H1 (cell line): ENCODE results near the gene ZNF618. TPM values are rescaled to one million over a fixed set of nuclear protein-coding genes. Genes with fewer than 3 reads are reported as not detected.
A peak's percentile ranks its signal among the peaks of the same experiment; 100 is the strongest.

Experiments used
- CTCF ChIA-PET: fragments of 300-600 bp; sonication (Branson Sonifier 250); formaldehyde crosslinking; loops from one replicate; lab custom pipeline; 2021; ENCODE audit not compliant: partially characterized antibody; lab: Charles Lee
- POLR2A ChIA-PET: fragments of 300-600 bp; sonication (Branson Sonifier 250); formaldehyde crosslinking; loops from one replicate; lab custom pipeline; 2021; ENCODE audit warnings: inconsistent platforms; ENCODE audit not compliant: partially characterized antibody; lab: Charles Lee
- DNase-seq, 2 experiments: peaks; one replicate each; pipeline versions ENCODE4 v3.0.0 to v3.0.0-alpha.2; 2010 to 2022; ENCODE audit warnings: low spot score in 2 of 2, low read depth in 1 of 2, mixed read lengths in 1 of 2
- FAIRE-seq: peaks from 2 replicates; lab custom pipeline; 2011; peaks lifted over from hg19 to GRCh38; lab: Jason Lieb, UNC
- H2AFZ ChIP-seq: 2 replicates; pipeline ENCODE4 v1.8.1; 2012; ENCODE audit warnings: low read length, inconsistent platforms
- H2AK5ac ChIP-seq: 2 replicates; pipeline ENCODE4 v1.6.1; 2013; ENCODE audit warnings: low read depth, low read length
- H2BK120ac ChIP-seq: replicated peaks from 2 replicates; pipeline ENCODE3; 2013; ENCODE audit warnings: low read depth, low read length, inconsistent platforms
- H2BK12ac ChIP-seq: 2 replicates; pipeline ENCODE4 v1.6.1; 2013; ENCODE audit warnings: low read depth, low read length
- H2BK15ac ChIP-seq: 2 replicates; pipeline ENCODE4 v1.6.1; 2013; ENCODE audit warnings: low read length
- H2BK20ac ChIP-seq: 2 replicates; pipeline ENCODE4 v1.6.1; 2013; ENCODE audit warnings: low read length
- H2BK5ac ChIP-seq: 2 replicates; pipeline ENCODE4 v1.6.1; 2013; ENCODE audit warnings: low read depth, low read length
- H3K14ac ChIP-seq: 2 replicates; pipeline ENCODE4 v1.6.1; 2013; ENCODE audit warnings: inconsistent platforms; ENCODE audit not compliant: insufficient read length
- H3K18ac ChIP-seq: 2 replicates; pipeline ENCODE4 v1.6.1; 2013; ENCODE audit warnings: low read length; ENCODE audit errors: extremely low read depth
- H3K23ac ChIP-seq: 2 replicates; pipeline ENCODE4 v1.6.1; 2013; ENCODE audit warnings: inconsistent platforms; ENCODE audit not compliant: insufficient read length
- H3K23me2 ChIP-seq: 2 replicates; pipeline ENCODE4 v1.6.1; 2013; ENCODE audit warnings: low read depth, low read length
- H3K27ac ChIP-seq: 2 replicates; pipeline ENCODE4 v1.6.1; 2011; ENCODE audit warnings: low read depth, low read length, inconsistent platforms
- H3K27me3 ChIP-seq, 4 experiments: replicated peaks in 1 of 4; 1 replicate in 1 of 4; 2 replicates in 3 of 4; pipeline versions ENCODE4 v1.6.1 to v1.8.1; 2011 to 2013; ENCODE audit warnings: low read length in 3 of 4, mild to moderate bottlenecking in 3 of 4, inconsistent platforms in 2 of 4, mixed read lengths in 2 of 4, moderate library complexity in 1 of 4; ENCODE audit not compliant: control insufficient read depth in 3 of 4, insufficient read depth in 3 of 4; ENCODE audit errors: extremely low read depth in 1 of 4
- H3K36me3 ChIP-seq, 4 experiments: 2 replicates each; pipeline versions ENCODE4 v1.6.1 to v1.8.1; 2011 to 2013; ENCODE audit warnings: mild to moderate bottlenecking in 4 of 4, low read length in 3 of 4, moderate library complexity in 2 of 4, control low read depth in 1 of 4, inconsistent platforms in 1 of 4; ENCODE audit not compliant: insufficient read depth in 4 of 4, control insufficient read depth in 2 of 4
- H3K4ac ChIP-seq: replicated peaks from 2 replicates; pipeline ENCODE3; 2013; ENCODE audit warnings: low read length, low read depth, mixed read lengths, inconsistent platforms; ENCODE audit not compliant: insufficient read length
- H3K4me1 ChIP-seq, 4 experiments: replicated peaks in 1 of 4; 1 replicate in 1 of 4; 2 replicates in 3 of 4; pipeline versions ENCODE4 v1.6.1 to v1.8.1; 2011 to 2013; ENCODE audit warnings: low read length in 3 of 4, inconsistent platforms in 2 of 4, mixed read lengths in 1 of 4; ENCODE audit not compliant: insufficient read depth in 4 of 4, control insufficient read depth in 3 of 4
- H3K4me2 ChIP-seq, 2 experiments: 2 replicates each; pipeline versions ENCODE4 v1.6.1 to v1.8.1; 2011 to 2013; ENCODE audit warnings: low read depth in 2 of 2, low read length in 2 of 2, control low read depth in 1 of 2, inconsistent platforms in 1 of 2, mild to moderate bottlenecking in 1 of 2; ENCODE audit not compliant: insufficient read depth in 1 of 2
- H3K4me3 ChIP-seq, 4 experiments: fragments of 200-600, 300-600 bp in 1 of 4; sonication (generic), shearing (Covaris generic), sonication (Bioruptor Twin) in 1 of 4; 2 replicates each; pipeline versions ENCODE4 v1.5.1 to v1.8.1; 2011 to 2016; ENCODE audit warnings: low read length in 4 of 4, low read depth in 3 of 4, control low read depth in 2 of 4, inconsistent platforms in 2 of 4, mild to moderate bottlenecking in 2 of 4, mixed read lengths in 1 of 4, moderate library complexity in 1 of 4; ENCODE audit not compliant: insufficient read depth in 2 of 4; ENCODE audit errors: extremely low read depth in 1 of 4
- H3K56ac ChIP-seq: replicated peaks from 2 replicates; pipeline ENCODE3; 2013; ENCODE audit warnings: low read depth, mild to moderate bottlenecking, mixed read lengths, low read length, inconsistent platforms; ENCODE audit not compliant: insufficient read length
- H3K79me1 ChIP-seq: 2 replicates; pipeline ENCODE4 v1.6.1; 2013; ENCODE audit warnings: low read depth, low read length, control low read depth
- H3K79me2 ChIP-seq, 2 experiments: 2 replicates each; pipeline versions ENCODE4 v1.6.1 to v1.8.1; 2012 to 2013; ENCODE audit warnings: low read length in 2 of 2, mild to moderate bottlenecking in 2 of 2, inconsistent platforms in 1 of 2; ENCODE audit not compliant: insufficient read depth in 2 of 2, control insufficient read depth in 1 of 2
- H3K9ac ChIP-seq, 4 experiments: replicated peaks in 1 of 4; 1 replicate in 1 of 4; 2 replicates in 3 of 4; pipeline versions ENCODE4 v1.6.1 to v1.8.1; 2011 to 2013; ENCODE audit warnings: low read depth in 3 of 4, low read length in 3 of 4, control low read depth in 2 of 4, mild to moderate bottlenecking in 2 of 4, moderate library complexity in 2 of 4, inconsistent platforms in 1 of 4; ENCODE audit errors: extremely low read depth in 1 of 4
- H3K9me3 ChIP-seq, 2 experiments: 2 replicates each; pipeline versions ENCODE4 v1.6.1 to v1.8.1; 2012 to 2013; ENCODE audit warnings: mild to moderate bottlenecking in 2 of 2, moderate library complexity in 2 of 2, control low read depth in 1 of 2, inconsistent platforms in 1 of 2, low read depth in 1 of 2, low read length in 1 of 2, mixed read lengths in 1 of 2; ENCODE audit not compliant: insufficient read depth in 2 of 2
- H4K20me1 ChIP-seq, 2 experiments: replicated peaks in 1 of 2; 2 replicates each; pipeline versions ENCODE3 to v1.8.1; 2011 to 2013; ENCODE audit warnings: inconsistent platforms in 2 of 2, low read length in 2 of 2, mild to moderate bottlenecking in 1 of 2; ENCODE audit not compliant: insufficient read depth in 2 of 2, control insufficient read depth in 1 of 2
- H4K5ac ChIP-seq: 2 replicates; pipeline ENCODE4 v1.6.1; 2013; ENCODE audit warnings: low read length, low read depth, mixed read lengths, inconsistent platforms; ENCODE audit not compliant: insufficient read length
- H4K8ac ChIP-seq: 2 replicates; pipeline ENCODE4 v1.8.0; 2013; ENCODE audit warnings: mild to moderate bottlenecking, moderate library complexity, low read length, inconsistent platforms; ENCODE audit not compliant: insufficient read depth; ENCODE audit errors: extremely low read depth
- H4K91ac ChIP-seq: replicated peaks from 2 replicates; pipeline ENCODE3; 2013; ENCODE audit warnings: low read length, mixed read lengths, inconsistent platforms; ENCODE audit not compliant: insufficient read length
- BRCA1 ChIP-seq: IDR thresholded peaks from 2 replicates; pipeline ENCODE4 v1.6.1; 2012; ENCODE audit warnings: low read depth, low read length, improper control_type of control experiment
- CEBPB ChIP-seq: IDR thresholded peaks from 2 replicates; pipeline ENCODE4 v1.6.1; 2012; ENCODE audit warnings: low read depth, low read length
- CHD1 ChIP-seq: IDR thresholded peaks from 2 replicates; pipeline ENCODE4 v1.6.1; 2012; ENCODE audit warnings: low read depth, low read length, improper control_type of control experiment
- GTF2F1 ChIP-seq: IDR thresholded peaks from 2 replicates; pipeline ENCODE4 v1.6.1; 2012; ENCODE audit warnings: low read depth, low read length, improper control_type of control experiment, borderline replicate concordance
- HDAC6 ChIP-seq: IDR thresholded peaks from one replicate; pipeline ENCODE4 v1.7.1; 2012; ENCODE audit warnings: low read depth, mild to moderate bottlenecking, inconsistent platforms, low read length, moderate library complexity
- NANOG ChIP-seq: IDR thresholded peaks from 2 replicates; pipeline ENCODE4 v1.6.1; 2011; ENCODE audit warnings: low read length, low read depth, mild to moderate bottlenecking, inconsistent platforms; ENCODE audit not compliant: insufficient read depth, poor library complexity, severe bottlenecking
- POLR2A ChIP-seq, 2 experiments: IDR thresholded peaks; 1 replicate in 1 of 2; 2 replicates in 1 of 2; pipeline ENCODE4 v1.6.1; 2011; ENCODE audit warnings: low read depth in 2 of 2, low read length in 2 of 2, mild to moderate bottlenecking in 2 of 2; ENCODE audit errors: control extremely low read depth in 1 of 2
- POLR2AphosphoS5 ChIP-seq: IDR thresholded peaks from 2 replicates; pipeline ENCODE4 v1.6.1; 2011; ENCODE audit warnings: low read depth, low read length
- RFX5 ChIP-seq: IDR thresholded peaks from 2 replicates; pipeline ENCODE4 v1.6.1; 2011; ENCODE audit warnings: low read depth, low read length, improper control_type of control experiment, borderline replicate concordance
- TAF7 ChIP-seq: optimal IDR thresholded peaks from 2 replicates; pipeline ENCODE3; 2011; ENCODE audit warnings: low read depth, mild to moderate bottlenecking, inconsistent platforms, low read length, moderate library complexity, borderline replicate concordance
- ZNF274 ChIP-seq: IDR thresholded peaks from 2 replicates; pipeline ENCODE4 v1.7.0; 2012; ENCODE audit warnings: low read length, borderline replicate concordance; ENCODE audit errors: extremely low read depth
- WGBS, 2 experiments: shearing (Covaris generic) in 1 of 2; methylation state at CpG; one replicate each; pipeline versions ENCODE4 v1.1.6 to v1.1.7; 2013 to 2015; ENCODE audit warnings: low lambda C conversion rate in 2 of 2, mixed read lengths in 2 of 2, inconsistent platforms in 1 of 2, low coverage in 1 of 2, missing lambda C conversion rate in 1 of 2; ENCODE audit not compliant: insufficient replicate concordance in 2 of 2, insufficient coverage in 1 of 2, insufficient read length in 1 of 2; ENCODE audit errors: extremely low coverage in 1 of 2, missing lambda C conversion rate in 1 of 2; 5-methylcytosine and 5-hydroxymethylcytosine counted together
- polyA plus RNA-seq, 7 experiments: library from polyadenylated mRNA; depleted of rRNA in 3 of 7; stranded (reverse) in 5 of 7; unstranded in 2 of 7; fragments of >200 nt in 5 of 7; fragments of 200-250 nt in 2 of 7; gene quantifications; 1 replicate in 5 of 7; 2 replicates in 1 of 7; 4 replicates in 1 of 7; pipeline versions ENCODE4 v1.2.1 to v1.2.3, GENCODE V29; 2011 to 2013; ENCODE audit warnings: missing spikeins in 2 of 7, mixed read lengths in 2 of 7
- total RNA-seq: library from RNA; stranded (reverse); fragmentation: NEBNext Ultra II Directional; extraction: Animal tissue kit (Norgen Biotek cat#: 25700); gene quantifications from 2 replicates; pipeline ENCODE4 v1.2.1, GENCODE V29; 2021
- TF ChIP-seq, protein P1 (sequence below): IDR thresholded peaks from 2 replicates; pipeline ENCODE4 v1.6.1; 2012; ENCODE audit warnings: inconsistent platforms

The ZNF618 gene
- total and polyA plus RNA-seq, 2 of the 8 experiments (the other 6 are each of a cell fraction or from before 2014, with no cell fraction given): 9.6 to 28.5 TPM

DNA sequence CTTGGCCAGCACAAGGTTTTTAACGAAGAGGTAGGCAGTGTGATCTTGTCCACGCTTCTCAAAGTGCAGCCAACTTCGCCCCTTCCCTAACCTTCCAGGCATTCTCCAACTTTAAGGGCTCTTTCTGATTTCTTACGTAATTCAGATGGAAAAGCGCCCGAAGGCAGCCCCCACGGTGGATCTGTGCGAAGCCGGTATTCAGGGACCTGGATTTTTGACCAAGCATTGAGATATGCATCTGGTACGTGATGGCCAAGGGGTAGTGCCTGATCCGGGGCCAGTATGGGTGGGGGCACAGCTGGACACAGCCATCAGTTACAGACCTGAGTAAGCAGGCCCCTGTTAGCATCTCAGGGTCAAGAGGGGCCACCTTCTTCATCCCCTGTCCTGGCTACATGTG is 122.0 kb downstream of the ZNF618 start:
- Histone ChIP-seq H3K4me1 (no peaks in the 10 kb centered on the region), H4K8ac (no peak overlapping the region), H2BK15ac (no peak overlapping the region), H4K20me1 (peaks cover 2 to 8% of the 10 kb centered on the region in 2 experiments), H3K79me2 (no peaks in the 10 kb centered on the region), H2BK120ac (no peak overlapping the region), H3K27me3 (no peaks in the 10 kb centered on the region), H4K5ac (no peak overlapping the region), H3K9ac (no peak overlapping the region), H3K18ac (no peak overlapping the region), H3K4me2 (no peak overlapping the region), H3K79me1 (no peaks in the 10 kb centered on the region), H2AFZ (no peak overlapping the region), H4K91ac (no peak overlapping the region), H3K36me3 (no peaks in the 10 kb centered on the region; a peak in 3 of 8 replicates), H2BK12ac (no peak overlapping the region), H3K4me3 (no peak overlapping the region), H3K27ac (no peak overlapping the region), H2BK20ac (no peak overlapping the region), H3K14ac (no peak overlapping the region), H3K23ac (no peak overlapping the region), H3K56ac (no peak overlapping the region), H3K9me3 (no peaks in the 10 kb centered on the region), H2BK5ac (no peak overlapping the region; the same call in 1 of the 2 replicates), H3K23me2 (no peaks in the 10 kb centered on the region), H3K4ac (no peak overlapping the region), H2AK5ac (no peak overlapping the region)
- TF ChIP-seq BRCA1 (no peak), CEBPB (no peak), NANOG (no peak), TAF7 (no peak), ZNF274 (no peak), POLR2AphosphoS5 (no peak), GTF2F1 (no peak), RFX5 (no peak), HDAC6 (no peak), POLR2A (IDR thresholded peaks at IDR 0.05; ENCODE audit: control extremely low read depth in 1 of 2, low read depth in 2 of 2, low read length in 2 of 2) (no peak), CHD1 (no peak)
- TF ChIP-seq, protein P1, sequence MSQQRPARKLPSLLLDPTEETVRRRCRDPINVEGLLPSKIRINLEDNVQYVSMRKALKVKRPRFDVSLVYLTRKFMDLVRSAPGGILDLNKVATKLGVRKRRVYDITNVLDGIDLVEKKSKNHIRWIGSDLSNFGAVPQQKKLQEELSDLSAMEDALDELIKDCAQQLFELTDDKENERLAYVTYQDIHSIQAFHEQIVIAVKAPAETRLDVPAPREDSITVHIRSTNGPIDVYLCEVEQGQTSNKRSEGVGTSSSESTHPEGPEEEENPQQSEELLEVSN: no peak
- POLR2A ChIA-PET: no interaction called here
- WGBS, 2 experiments: 96% methylated on average over 11 of the region's 11 CpGs; no CpG with 5 or more reads in 1 of the 2 experiments
- CTCF ChIA-PET: interaction anchor here (0.7 to 3.4 kb wide), 8 partner anchors 28 to 261 kb away, joined by 3 to 15 read pairs (median 5); no protein-coding TSS in a partner anchor
- peak in 1 of 2 experiments; percentile 31 for DNase-seq
- FAIRE-seq: no peak
